GM12878 (cell line): ENCODE measurements around the gene PROB1. TPM values are rescaled to one million over a fixed set of nuclear protein-coding genes. Genes with fewer than 3 reads are reported as not detected.

Experiments
- ATAC-seq: fragments of 200-7000 bp; cut with Tn5 transposase; 3 replicates; pipeline ENCODE4 v1.9.1; 2020; ENCODE audit warnings: mild to moderate bottlenecking, moderate library complexity
- BruUV-seq: library from RNA; stranded (reverse); fragments of 400-500 nt; replicated peaks from 2 replicates; lab custom pipeline; 2021; lab: Mats Ljungman, UMichigan
- CTCF ChIA-PET: fragments of 300-600 bp; sonication (Branson Sonifier 250); formaldehyde crosslinking; extraction: SDS; loops from one replicate; lab custom pipeline; 2021; ENCODE audit warnings: inconsistent platforms; lab: Yijun Ruan, JAX
- POLR2A ChIA-PET: fragments of 350-600 bp; formaldehyde crosslinking; extraction: SDS; loops from one replicate; lab custom pipeline; 2021; ENCODE audit warnings: inconsistent platforms; lab: Charles Lee
- RAD21 ChIA-PET: fragments of 300-600 bp; sonication (Branson Sonifier 250); formaldehyde crosslinking; loops from one replicate; lab custom pipeline; 2023; ENCODE audit warnings: antibody characterized with exemption; ENCODE audit not compliant: unreplicated experiment; lab: Charles Lee
- SMC1A ChIA-PET: fragments of 300-600 bp; sonication (Branson Sonifier 250); formaldehyde crosslinking; loops from one replicate; lab custom pipeline; 2023; ENCODE audit not compliant: unreplicated experiment, uncharacterized antibody; lab: Charles Lee
- DNase-seq: peaks from one replicate; pipeline ENCODE4 v3.0.0-alpha.2; 2011; ENCODE audit warnings: low read depth, low spot score
- FAIRE-seq: peaks from 3 replicates; lab custom pipeline; 2011; peaks lifted over from hg19 to GRCh38; lab: Jason Lieb, UNC
- H2AFZ ChIP-seq: 2 replicates; pipeline ENCODE4 v1.6.0; 2011; ENCODE audit warnings: low read depth, low read length, control low read depth; ENCODE audit not compliant: control insufficient read depth
- H3K27ac ChIP-seq: 2 replicates; pipeline ENCODE4 v1.5.1; 2011; ENCODE audit warnings: control low read depth; ENCODE audit not compliant: control insufficient read depth, insufficient read depth
- H3K27me3 ChIP-seq, 2 experiments: replicated peaks in 1 of 2; 2 replicates each; pipeline versions ENCODE4 v1.6.0 to v1.6.1; 2011; ENCODE audit warnings: low read length in 1 of 2; ENCODE audit not compliant: control insufficient read depth in 2 of 2, insufficient read depth in 2 of 2
- H3K36me3 ChIP-seq, 2 experiments: 2 replicates each; pipeline ENCODE4 v1.5.1; 2011; ENCODE audit warnings: low read length in 1 of 2; ENCODE audit not compliant: control insufficient read depth in 2 of 2, insufficient read depth in 2 of 2
- H3K4me1 ChIP-seq: 2 replicates; pipeline ENCODE4 v1.6.1; 2011; ENCODE audit warnings: mild to moderate bottlenecking, low read length, moderate library complexity, mixed read lengths; ENCODE audit not compliant: control insufficient read depth, insufficient read depth
- H3K4me2 ChIP-seq: 2 replicates; pipeline ENCODE4 v1.6.0; 2011; ENCODE audit warnings: control low read depth; ENCODE audit not compliant: control insufficient read depth, insufficient read depth
- H3K4me3 ChIP-seq: fragments of 200-600 bp; sonication (generic); 2 replicates; pipeline ENCODE4 v1.5.1; 2016
- H3K79me2 ChIP-seq: 2 replicates; pipeline ENCODE4 v1.6.0; 2011; ENCODE audit warnings: low read length; ENCODE audit not compliant: control insufficient read depth, insufficient read depth
- H3K9ac ChIP-seq: 2 replicates; pipeline ENCODE4 v1.8.0; 2011; ENCODE audit warnings: low read length, control low read depth, mixed read lengths; ENCODE audit not compliant: control insufficient read depth, insufficient read depth
- H3K9me3 ChIP-seq: replicated peaks from 3 replicates; pipeline ENCODE4 v1.5.1; 2011; ENCODE audit warnings: mild to moderate bottlenecking, low read length; ENCODE audit not compliant: control insufficient read depth, insufficient read depth
- H4K20me1 ChIP-seq: 2 replicates; pipeline ENCODE4 v1.6.0; 2011; ENCODE audit not compliant: control insufficient read depth, insufficient read depth
- CHD4 ChIP-seq: fragments of 200-600 bp; sonication (generic); IDR thresholded peaks from 2 replicates; pipeline ENCODE4 v1.6.1; 2016; ENCODE audit warnings: mild to moderate bottlenecking
- ESRRA ChIP-seq: IDR thresholded peaks from 2 replicates; pipeline ENCODE4 v1.6.1; 2012; ENCODE audit warnings: mild to moderate bottlenecking, low read length, improper control_type of control experiment
- ETV6 ChIP-seq, 2 experiments: fragments of 450-650 bp in 1 of 2; IDR thresholded peaks in 1 of 2; conservative IDR thresholded peaks in 1 of 2; 2 replicates each; pipeline ENCODE4 v1.6.1; 2014; ENCODE audit warnings: antibody characterized with exemption in 1 of 2, borderline replicate concordance in 1 of 2, low read depth in 1 of 2, mild to moderate bottlenecking in 1 of 2, moderate library complexity in 1 of 2
- HCFC1 ChIP-seq: fragments of 150-350 bp; IDR thresholded peaks from 2 replicates; pipeline ENCODE4 v1.6.1; 2014; ENCODE audit warnings: low read length
- HDAC2 ChIP-seq: fragments of 200-600 bp; sonication (generic); IDR thresholded peaks from 2 replicates; pipeline ENCODE4 v1.6.1; 2017
- HDAC6 ChIP-seq: fragments of 200-600 bp; sonication (generic); IDR thresholded peaks from one replicate; pipeline ENCODE4 v1.8.0; 2017; ENCODE audit warnings: antibody characterized with exemption; ENCODE audit not compliant: unreplicated experiment
- RELA ChIP-seq: fragments of 450-650 bp; IDR thresholded peaks from 2 replicates; pipeline ENCODE4 v1.8.0; 2014; ENCODE audit warnings: borderline replicate concordance; ENCODE audit not compliant: partially characterized antibody
- RFX5 ChIP-seq: IDR thresholded peaks from 2 replicates; pipeline ENCODE4 v1.6.1; 2011; ENCODE audit warnings: low read depth, low read length, improper control_type of control experiment
- RUNX3 ChIP-seq: IDR thresholded peaks from 2 replicates; pipeline ENCODE4 v1.6.1; 2012; ENCODE audit warnings: low read length, inconsistent platforms
- SMC3 ChIP-seq: IDR thresholded peaks from 2 replicates; pipeline ENCODE4 v1.6.1; 2011; ENCODE audit warnings: low read length, improper control_type of control experiment, borderline replicate concordance
- STAT1 ChIP-seq: fragments of 450-650 bp; conservative IDR thresholded peaks from 2 replicates; pipeline ENCODE4 v1.6.1; 2014; ENCODE audit warnings: antibody characterized with exemption, mild to moderate bottlenecking
- in situ Hi-C: fragments of 300-500 bp; cut with MboI; formaldehyde crosslinking; loops from 9 replicates; pipeline ENCODE4 v1.14.3; 2018; ENCODE audit warnings: mixed read lengths
- intact Hi-C: fragments of 100-400 bp; cut with micrococcal nuclease; formaldehyde crosslinking; loops from one replicate; pipeline ENCODE4 v1.14.2; 2022; ENCODE audit not compliant: unreplicated experiment
- polyA plus RNA-seq, 11 experiments: library from polyadenylated mRNA; depleted of rRNA in 4 of 11; unstranded in 6 of 11; stranded (reverse) in 5 of 11; fragments of >200 nt; fragmentation: Nextera tagmentation in 4 of 11; fragmentation: Illumina TruSeq in 1 of 11; extraction: Ambion mirVana in 4 of 11; extraction: Trizol in 1 of 11; gene quantifications; 1 replicate in 1 of 11; 2 replicates in 10 of 11; pipeline versions ENCODE4 v1.2.1 to v1.2.3, GENCODE V29; 2011 to 2016; ENCODE audit warnings: inconsistent platforms in 2 of 11, missing spikeins in 2 of 11, low read depth in 1 of 11
- total RNA-seq, 4 experiments: library from RNA; depleted of rRNA in 3 of 4; stranded (reverse); fragments of >200 nt in 3 of 4; fragmentation: Illumina TruSeq in 1 of 4; extraction: Trizol in 1 of 4; gene quantifications; 2 replicates each; pipeline versions ENCODE4 v1.2.1 to v1.2.3, GENCODE V29; 2013 to 2021
- TF ChIP-seq, protein P1 (sequence below): fragments of 150-350 bp; IDR thresholded peaks from 2 replicates; pipeline ENCODE4 v1.6.1; 2014; ENCODE audit warnings: mild to moderate bottlenecking, low read depth, low read length
- TF ChIP-seq, protein P2 (sequence below): fragments of 450-650 bp; IDR thresholded peaks from 2 replicates; pipeline ENCODE4 v1.6.1; 2016; ENCODE audit warnings: mild to moderate bottlenecking, moderate library complexity, borderline replicate concordance
- TF ChIP-seq, protein P3 (sequence below): fragments of 450-650 bp; formaldehyde crosslinking; IDR thresholded peaks from 2 replicates; pipeline ENCODE4 v1.4.0; 2022; ENCODE audit warnings: mild to moderate bottlenecking, moderate library complexity

Gene PROB1
- total and polyA plus RNA-seq, 10 of the 15 experiments (the other 5 are each of a cell fraction or from before 2014, with no cell fraction given): 0.14 to 8.1 (median 2.9) TPM

DNA sequence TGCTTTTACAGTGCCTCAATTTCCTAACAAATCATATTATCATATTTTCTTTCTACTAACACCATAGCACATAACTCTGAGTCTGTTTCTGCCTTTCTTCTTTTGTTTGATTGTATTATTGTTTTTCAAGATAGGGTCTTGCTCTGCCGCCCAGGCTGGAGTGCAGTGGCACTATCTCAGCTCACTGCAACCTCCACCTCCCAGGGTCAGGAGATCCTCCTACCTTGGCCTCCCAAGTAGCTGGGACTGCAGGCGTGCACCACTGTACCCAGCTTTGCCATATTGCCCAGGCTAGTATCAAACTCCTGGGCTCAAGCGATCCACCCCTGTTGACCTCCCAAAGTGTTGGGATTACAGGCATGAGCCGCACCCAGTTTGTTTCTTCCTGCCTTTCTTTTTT is 34.5 kb downstream of the PROB1 start (continued):
- TF ChIP-seq, protein P1, sequence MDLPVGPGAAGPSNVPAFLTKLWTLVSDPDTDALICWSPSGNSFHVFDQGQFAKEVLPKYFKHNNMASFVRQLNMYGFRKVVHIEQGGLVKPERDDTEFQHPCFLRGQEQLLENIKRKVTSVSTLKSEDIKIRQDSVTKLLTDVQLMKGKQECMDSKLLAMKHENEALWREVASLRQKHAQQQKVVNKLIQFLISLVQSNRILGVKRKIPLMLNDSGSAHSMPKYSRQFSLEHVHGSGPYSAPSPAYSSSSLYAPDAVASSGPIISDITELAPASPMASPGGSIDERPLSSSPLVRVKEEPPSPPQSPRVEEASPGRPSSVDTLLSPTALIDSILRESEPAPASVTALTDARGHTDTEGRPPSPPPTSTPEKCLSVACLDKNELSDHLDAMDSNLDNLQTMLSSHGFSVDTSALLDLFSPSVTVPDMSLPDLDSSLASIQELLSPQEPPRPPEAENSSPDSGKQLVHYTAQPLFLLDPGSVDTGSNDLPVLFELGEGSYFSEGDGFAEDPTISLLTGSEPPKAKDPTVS: no peak
- TF ChIP-seq HDAC6: no peak

DNA sequence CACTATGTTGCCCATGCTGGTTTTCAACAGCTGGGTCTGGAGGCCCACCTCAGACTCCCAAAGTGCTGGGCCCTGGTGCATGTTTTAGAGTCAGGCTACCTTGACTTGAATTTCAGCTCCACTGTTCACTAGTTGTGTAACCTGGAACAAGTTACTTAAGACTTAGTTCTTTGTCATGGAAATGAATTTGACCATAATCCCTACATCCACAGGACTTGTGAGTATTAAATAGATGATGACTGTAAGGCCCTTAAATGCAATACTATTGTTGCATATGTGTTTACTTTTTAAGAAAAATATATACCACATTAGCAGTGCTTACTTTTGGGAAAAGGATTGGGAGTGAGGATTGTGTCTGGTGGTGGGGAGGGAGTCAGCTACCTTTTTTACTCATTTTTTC is 36.8 kb downstream of the PROB1 start:
- no peak overlapping the region for H2AFZ ChIP-seq
- H3K27ac ChIP-seq: no peak overlapping the region
- peaks cover 4% of the 10 kb centered on the region; the same call in 2 of the 3 replicates for H3K9me3 ChIP-seq
- SMC1A ChIA-PET: interaction anchor here (1.4 kb wide), 1 partner anchor 11 kb away, joined by 5 read pairs; no protein-coding TSS in a partner anchor
- no peak overlapping the region for H3K4me3 ChIP-seq
- intact Hi-C loops (no loop called here), in situ Hi-C loops (no loop called here)
- peaks cover 2% of the 10 kb centered on the region in 2 experiments; a peak in 1 of 4 replicates for H3K36me3 ChIP-seq
- RAD21 ChIA-PET: no interaction called here
- CTCF ChIA-PET: interaction anchor here (1.3 kb wide), 1 partner anchor 17 kb away, joined by 4 read pairs; the partner anchor contains the start of gene PAIP2
- H3K4me2 ChIP-seq: no peak overlapping the region
- H3K9ac ChIP-seq: no peak overlapping the region
- BruUV-seq: no TSS peak
- TF ChIP-seq HCFC1 (no peak), STAT1 (no peak), RUNX3 (no peak), RFX5 (no peak), RELA (no peak), CHD4 (no peak), SMC3 (no peak), HDAC2 (no peak), ETV6 (conservative IDR thresholded peaks at IDR 0.05 in 1 of 2, IDR thresholded peaks at IDR 0.05 in 1 of 2; ENCODE audit: borderline replicate concordance in 1 of 2, low read depth in 1 of 2) (no peak), ESRRA (no peak)
- TF ChIP-seq, protein P2, sequence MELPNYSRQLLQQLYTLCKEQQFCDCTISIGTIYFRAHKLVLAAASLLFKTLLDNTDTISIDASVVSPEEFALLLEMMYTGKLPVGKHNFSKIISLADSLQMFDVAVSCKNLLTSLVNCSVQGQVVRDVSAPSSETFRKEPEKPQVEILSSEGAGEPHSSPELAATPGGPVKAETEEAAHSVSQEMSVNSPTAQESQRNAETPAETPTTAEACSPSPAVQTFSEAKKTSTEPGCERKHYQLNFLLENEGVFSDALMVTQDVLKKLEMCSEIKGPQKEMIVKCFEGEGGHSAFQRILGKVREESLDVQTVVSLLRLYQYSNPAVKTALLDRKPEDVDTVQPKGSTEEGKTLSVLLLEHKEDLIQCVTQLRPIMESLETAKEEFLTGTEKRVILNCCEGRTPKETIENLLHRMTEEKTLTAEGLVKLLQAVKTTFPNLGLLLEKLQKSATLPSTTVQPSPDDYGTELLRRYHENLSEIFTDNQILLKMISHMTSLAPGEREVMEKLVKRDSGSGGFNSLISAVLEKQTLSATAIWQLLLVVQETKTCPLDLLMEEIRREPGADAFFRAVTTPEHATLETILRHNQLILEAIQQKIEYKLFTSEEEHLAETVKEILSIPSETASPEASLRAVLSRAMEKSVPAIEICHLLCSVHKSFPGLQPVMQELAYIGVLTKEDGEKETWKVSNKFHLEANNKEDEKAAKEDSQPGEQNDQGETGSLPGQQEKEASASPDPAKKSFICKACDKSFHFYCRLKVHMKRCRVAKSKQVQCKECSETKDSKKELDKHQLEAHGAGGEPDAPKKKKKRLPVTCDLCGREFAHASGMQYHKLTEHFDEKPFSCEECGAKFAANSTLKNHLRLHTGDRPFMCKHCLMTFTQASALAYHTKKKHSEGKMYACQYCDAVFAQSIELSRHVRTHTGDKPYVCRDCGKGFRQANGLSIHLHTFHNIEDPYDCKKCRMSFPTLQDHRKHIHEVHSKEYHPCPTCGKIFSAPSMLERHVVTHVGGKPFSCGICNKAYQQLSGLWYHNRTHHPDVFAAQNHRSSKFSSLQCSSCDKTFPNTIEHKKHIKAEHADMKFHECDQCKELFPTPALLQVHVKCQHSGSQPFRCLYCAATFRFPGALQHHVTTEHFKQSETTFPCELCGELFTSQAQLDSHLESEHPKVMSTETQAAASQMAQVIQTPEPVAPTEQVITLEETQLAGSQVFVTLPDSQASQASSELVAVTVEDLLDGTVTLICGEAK: no peak
- TF ChIP-seq, protein P3, sequence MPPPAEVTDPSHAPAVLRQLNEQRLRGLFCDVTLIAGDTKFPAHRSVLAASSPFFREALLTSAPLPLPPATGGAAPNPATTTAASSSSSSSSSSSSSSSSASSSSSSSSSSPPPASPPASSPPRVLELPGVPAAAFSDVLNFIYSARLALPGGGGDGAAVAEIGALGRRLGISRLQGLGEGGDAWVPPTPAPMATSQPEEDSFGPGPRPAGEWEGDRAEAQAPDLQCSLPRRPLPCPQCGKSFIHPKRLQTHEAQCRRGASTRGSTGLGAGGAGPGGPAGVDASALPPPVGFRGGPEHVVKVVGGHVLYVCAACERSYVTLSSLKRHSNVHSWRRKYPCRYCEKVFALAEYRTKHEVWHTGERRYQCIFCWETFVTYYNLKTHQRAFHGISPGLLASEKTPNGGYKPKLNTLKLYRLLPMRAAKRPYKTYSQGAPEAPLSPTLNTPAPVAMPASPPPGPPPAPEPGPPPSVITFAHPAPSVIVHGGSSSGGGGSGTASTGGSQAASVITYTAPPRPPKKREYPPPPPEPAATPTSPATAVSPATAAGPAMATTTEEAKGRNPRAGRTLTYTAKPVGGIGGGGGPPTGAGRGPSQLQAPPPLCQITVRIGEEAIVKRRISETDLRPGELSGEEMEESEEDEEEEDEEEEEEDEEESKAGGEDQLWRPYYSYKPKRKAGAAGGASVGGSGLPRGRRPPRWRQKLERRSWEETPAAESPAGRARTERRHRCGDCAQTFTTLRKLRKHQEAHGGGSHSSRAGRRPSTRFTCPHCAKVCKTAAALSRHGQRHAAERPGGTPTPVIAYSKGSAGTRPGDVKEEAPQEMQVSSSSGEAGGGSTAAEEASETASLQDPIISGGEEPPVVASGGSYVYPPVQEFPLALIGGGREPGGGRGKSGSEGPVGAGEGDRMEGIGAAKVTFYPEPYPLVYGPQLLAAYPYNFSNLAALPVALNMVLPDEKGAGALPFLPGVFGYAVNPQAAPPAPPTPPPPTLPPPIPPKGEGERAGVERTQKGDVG: no peak
- H4K20me1 ChIP-seq: no peaks in the 10 kb centered on the region
- H3K27me3 ChIP-seq: no peaks in the 10 kb centered on the region
- DNase-seq: no peak
- peaks cover 16% of the 10 kb centered on the region for H3K79me2 ChIP-seq
- H3K4me1 ChIP-seq: no peaks in the 10 kb centered on the region
- no peak for FAIRE-seq
- POLR2A ChIA-PET: interaction anchor here (1.3 kb wide), 1 partner anchor 32 kb away, joined by 3 read pairs; the partner anchor contains the start of gene MZB1
- no peak for ATAC-seq
